Caco-2 (cell line): ENCODE measurements around the gene AQP12A. TPM values are rescaled to one million over a fixed set of nuclear protein-coding genes. Genes with fewer than 3 reads are reported as not detected.

Experiments
- BruUV-seq: library from RNA; stranded (reverse); fragments of 400-500 nt; replicated peaks from 2 replicates; lab custom pipeline; 2021; lab: Mats Ljungman, UMichigan
- CTCF ChIA-PET: fragments of 300-600 bp; sonication (Branson Sonifier 250); formaldehyde crosslinking; loops from one replicate; lab custom pipeline; 2022; ENCODE audit warnings: antibody characterized with exemption; lab: Charles Lee
- POLR2A ChIA-PET: fragments of 300-600 bp; sonication (Branson Sonifier 250); formaldehyde crosslinking; loops from one replicate; lab custom pipeline; 2022; ENCODE audit warnings: antibody characterized with exemption; lab: Charles Lee
- DNase-seq, 2 experiments: peaks; one replicate each; pipeline versions ENCODE4 v3.0.0 to v3.0.0-alpha.2; 2020 to 2022
- H3K27me3 ChIP-seq: replicated peaks from 2 replicates; pipeline ENCODE4 v1.6.0; 2011; ENCODE audit warnings: low read length; ENCODE audit not compliant: control insufficient read depth, insufficient read depth
- H3K36me3 ChIP-seq: 2 replicates; pipeline ENCODE4 v1.5.1; 2011; ENCODE audit warnings: low read length; ENCODE audit not compliant: control insufficient read depth, insufficient read depth
- H3K4me1 ChIP-seq: fragments of 250-450 bp; sonication (Bioruptor Pico); 2 replicates; pipeline ENCODE4 v1.5.1; 2020; ENCODE audit warnings: mild to moderate bottlenecking
- H3K4me3 ChIP-seq: 2 replicates; pipeline ENCODE4 v1.5.1; 2011; ENCODE audit warnings: low read depth, mild to moderate bottlenecking, control low read depth, low read length
- H3K9me3 ChIP-seq: fragments of 250-450 bp; sonication (Bioruptor Pico); 2 replicates; pipeline ENCODE4 v1.5.1; 2020; ENCODE audit warnings: mild to moderate bottlenecking, moderate library complexity
- H3K27ac Mint-ChIP-seq: one replicate; pipeline ENCODE4 v1.8.0; 2022; ENCODE audit warnings: mixed read lengths; ENCODE audit not compliant: unreplicated experiment
- H3K27me3 Mint-ChIP-seq: one replicate; pipeline ENCODE4 v1.8.0; 2022; ENCODE audit warnings: mixed read lengths; ENCODE audit not compliant: insufficient read depth, unreplicated experiment
- H3K36me3 Mint-ChIP-seq: one replicate; pipeline ENCODE4 v1.8.0; 2022; ENCODE audit warnings: mild to moderate bottlenecking, mixed read lengths; ENCODE audit not compliant: insufficient read depth, unreplicated experiment
- H3K4me1 Mint-ChIP-seq: one replicate; pipeline ENCODE4 v1.8.0; 2022; ENCODE audit warnings: low read depth, mixed read lengths; ENCODE audit not compliant: unreplicated experiment
- H3K4me3 Mint-ChIP-seq: one replicate; pipeline ENCODE4 v1.8.0; 2022; ENCODE audit warnings: mild to moderate bottlenecking, moderate library complexity, mixed read lengths; ENCODE audit not compliant: unreplicated experiment
- H3K9me3 Mint-ChIP-seq: one replicate; pipeline ENCODE4 v1.8.0; 2022; ENCODE audit warnings: mixed read lengths; ENCODE audit not compliant: unreplicated experiment
- intact Hi-C: fragments of 100-400 bp; cut with micrococcal nuclease; formaldehyde crosslinking; loops from one replicate; pipeline ENCODE4 v1.10.0; 2022; ENCODE audit not compliant: unreplicated experiment
- total RNA-seq: library from RNA; stranded (reverse); gene quantifications from 2 replicates; pipeline ENCODE4 v1.2.3, GENCODE V29; 2022
- TF ChIP-seq, protein P1 (sequence below), 2 experiments: fragments of 200-600 bp in 1 of 2; IDR thresholded peaks; 1 replicate in 1 of 2; 2 replicates in 1 of 2; pipeline versions ENCODE4 v1.5.1 to v1.8.0; 2011 to 2022; ENCODE audit warnings: antibody characterized with exemption in 1 of 2, control low read depth in 1 of 2, inconsistent platforms in 1 of 2, low read depth in 1 of 2, low read length in 1 of 2, mild to moderate bottlenecking in 1 of 2, moderate library complexity in 1 of 2; ENCODE audit not compliant: insufficient read depth in 1 of 2, severe bottlenecking in 1 of 2, unreplicated experiment in 1 of 2

AQP12A gene
- total RNA-seq, 1 experiment from 2014 or later: not detected

DNA sequence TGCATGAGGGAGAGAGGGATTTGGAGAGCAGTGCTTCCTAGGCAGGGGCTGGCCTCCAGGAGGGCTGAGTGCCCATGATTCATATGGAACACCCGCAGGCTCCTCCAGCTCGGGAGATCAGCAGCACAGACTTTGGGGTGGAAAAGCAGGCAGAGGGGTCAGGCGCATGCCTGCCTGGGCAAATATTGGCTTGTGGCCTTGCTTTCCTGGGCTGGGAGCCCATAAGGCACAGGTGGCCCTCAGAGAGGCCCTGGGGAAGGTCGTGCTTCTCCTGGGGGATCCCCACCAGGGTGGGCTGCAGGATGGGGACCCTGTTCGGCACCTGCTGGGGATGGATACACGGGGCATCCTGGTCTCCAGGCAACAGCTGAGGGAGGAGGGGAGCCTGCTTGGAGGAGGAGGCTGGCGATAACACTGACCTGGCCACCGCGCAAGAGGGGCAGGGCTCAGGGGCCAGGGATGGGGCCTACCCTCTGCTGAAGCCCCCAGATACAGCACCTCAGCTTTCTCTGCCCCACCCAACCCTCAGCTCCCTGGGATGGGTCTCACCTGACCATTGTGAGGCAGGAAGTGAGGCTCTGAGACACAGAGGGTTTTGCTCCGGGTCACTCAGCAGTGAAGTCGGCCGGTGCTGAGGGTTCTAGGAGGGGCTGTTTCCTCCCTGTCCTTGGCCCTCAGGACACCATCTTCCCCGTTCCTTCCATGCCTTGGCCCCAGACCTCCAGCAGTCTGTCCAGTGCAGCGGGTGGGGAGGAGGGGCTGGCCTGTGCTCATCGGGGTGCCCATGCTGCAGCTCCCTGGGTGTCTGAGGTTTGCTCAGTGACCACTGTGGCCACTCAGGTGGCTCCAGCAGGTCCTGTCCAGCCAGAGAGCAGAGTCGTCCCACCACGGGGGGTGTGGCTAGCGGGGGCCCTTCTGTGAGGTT lies 12.0 kb downstream of the AQP12A start:
- DNase-seq: peak in 1 of 2 experiments; percentile 19
- TF ChIP-seq, protein P1, sequence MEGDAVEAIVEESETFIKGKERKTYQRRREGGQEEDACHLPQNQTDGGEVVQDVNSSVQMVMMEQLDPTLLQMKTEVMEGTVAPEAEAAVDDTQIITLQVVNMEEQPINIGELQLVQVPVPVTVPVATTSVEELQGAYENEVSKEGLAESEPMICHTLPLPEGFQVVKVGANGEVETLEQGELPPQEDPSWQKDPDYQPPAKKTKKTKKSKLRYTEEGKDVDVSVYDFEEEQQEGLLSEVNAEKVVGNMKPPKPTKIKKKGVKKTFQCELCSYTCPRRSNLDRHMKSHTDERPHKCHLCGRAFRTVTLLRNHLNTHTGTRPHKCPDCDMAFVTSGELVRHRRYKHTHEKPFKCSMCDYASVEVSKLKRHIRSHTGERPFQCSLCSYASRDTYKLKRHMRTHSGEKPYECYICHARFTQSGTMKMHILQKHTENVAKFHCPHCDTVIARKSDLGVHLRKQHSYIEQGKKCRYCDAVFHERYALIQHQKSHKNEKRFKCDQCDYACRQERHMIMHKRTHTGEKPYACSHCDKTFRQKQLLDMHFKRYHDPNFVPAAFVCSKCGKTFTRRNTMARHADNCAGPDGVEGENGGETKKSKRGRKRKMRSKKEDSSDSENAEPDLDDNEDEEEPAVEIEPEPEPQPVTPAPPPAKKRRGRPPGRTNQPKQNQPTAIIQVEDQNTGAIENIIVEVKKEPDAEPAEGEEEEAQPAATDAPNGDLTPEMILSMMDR (IDR thresholded peaks at IDR 0.05; ENCODE audit: insufficient read depth in 1 of 2, low read depth in 1 of 2, low read length in 1 of 2, severe bottlenecking in 1 of 2, unreplicated experiment in 1 of 2): no peak
- Mint-ChIP-seq H3K4me3 (no peak overlapping the region), H3K9me3 (no peaks in the 10 kb centered on the region), H3K36me3 (no peaks in the 10 kb centered on the region), H3K27ac (no peak overlapping the region), H3K27me3 (peaks cover 9% of the 10 kb centered on the region), H3K4me1 (no peaks in the 10 kb centered on the region)
- CTCF ChIA-PET: no interaction called here
- no TSS peak for BruUV-seq
- H3K9me3 ChIP-seq: no peaks in the 10 kb centered on the region
- H3K4me3 ChIP-seq: no peak overlapping the region
- no peaks in the 10 kb centered on the region for H3K36me3 ChIP-seq
- POLR2A ChIA-PET: no interaction called here
- H3K27me3 ChIP-seq: no peaks in the 10 kb centered on the region; the same call in 1 of the 2 replicates
- no peaks in the 10 kb centered on the region for H3K4me1 ChIP-seq
- intact Hi-C loops: loop anchor here (10.0 kb wide), 1 partner anchor 59 kb away; no protein-coding TSS in a partner anchor

DNA sequence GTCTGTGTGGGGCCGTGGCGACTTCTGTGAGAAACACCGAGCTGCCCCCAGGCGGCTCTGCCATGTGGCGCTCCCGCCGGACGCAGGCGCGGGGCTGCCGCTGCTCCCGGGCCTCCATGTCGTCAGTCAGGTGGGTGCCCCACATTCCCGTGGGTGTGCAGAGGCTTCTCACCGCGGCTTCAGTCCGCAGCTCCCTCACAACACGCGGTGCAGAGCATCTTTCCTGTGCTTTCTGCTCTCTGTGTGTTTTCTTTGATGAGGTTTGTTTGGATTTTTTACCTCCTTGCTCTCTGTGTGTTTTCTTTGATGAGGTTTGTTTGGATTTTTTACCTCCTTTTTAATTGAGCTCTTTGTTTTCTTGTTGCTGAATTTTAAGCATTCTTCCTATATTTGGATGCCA lies 13.0 kb downstream of the AQP12A start:
- BruUV-seq: no TSS peak
- Histone ChIP-seq H3K27me3 (no peaks in the 10 kb centered on the region; the same call in 1 of the 2 replicates), H3K4me1 (no peaks in the 10 kb centered on the region), H3K9me3 (no peaks in the 10 kb centered on the region), H3K4me3 (no peak overlapping the region), H3K36me3 (no peaks in the 10 kb centered on the region)
- intact Hi-C loops: loop anchor here (10.0 kb wide), 1 partner anchor 60 kb away; no protein-coding TSS in a partner anchor
- Mint-ChIP-seq H3K36me3 (no peaks in the 10 kb centered on the region), H3K4me1 (no peaks in the 10 kb centered on the region), H3K4me3 (no peak overlapping the region), H3K9me3 (no peaks in the 10 kb centered on the region), H3K27me3 (peaks cover 9% of the 10 kb centered on the region), H3K27ac (no peak overlapping the region)
- ChIA-PET POLR2A (no interaction called here), CTCF (no interaction called here)
- TF ChIP-seq, protein P1 (IDR thresholded peaks at IDR 0.05; ENCODE audit: insufficient read depth in 1 of 2, low read depth in 1 of 2, low read length in 1 of 2, severe bottlenecking in 1 of 2, unreplicated experiment in 1 of 2): no peak
- DNase-seq: no peak

DNA sequence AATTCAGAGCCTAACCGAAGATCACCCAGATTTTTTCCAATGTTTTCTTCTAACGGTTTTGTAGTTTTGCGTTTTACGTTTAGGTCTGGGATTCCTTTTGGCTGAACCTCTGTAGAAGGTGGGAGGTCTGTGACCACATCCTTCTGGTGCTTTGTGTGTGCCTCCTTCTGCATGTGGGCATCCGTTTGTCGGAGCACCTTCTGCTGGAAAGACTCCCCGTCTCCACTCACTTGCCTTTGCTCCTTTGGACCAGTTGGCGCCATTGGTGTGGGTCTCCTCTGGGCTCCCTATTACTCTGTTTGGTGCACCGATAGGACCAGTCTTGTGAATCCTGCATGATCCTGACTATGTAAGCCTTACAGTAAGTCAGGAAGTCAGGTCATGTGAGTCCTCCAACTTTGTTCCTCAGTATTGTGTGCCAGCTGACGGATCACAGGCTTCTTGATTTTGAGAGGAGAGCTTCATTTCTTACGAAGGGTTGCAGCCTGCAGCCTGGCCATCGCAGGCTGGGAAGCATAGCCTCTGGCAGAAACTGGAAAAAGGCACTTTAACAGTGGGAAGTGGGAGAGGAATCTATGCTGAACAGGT lies 13.6 kb downstream of the AQP12A start:
- no peak for DNase-seq
- no peaks in the 10 kb centered on the region for H3K4me1 Mint-ChIP-seq
- Histone ChIP-seq H3K4me1 (no peaks in the 10 kb centered on the region), H3K9me3 (no peaks in the 10 kb centered on the region), H3K27me3 (no peaks in the 10 kb centered on the region; the same call in 1 of the 2 replicates), H3K36me3 (no peaks in the 10 kb centered on the region), H3K4me3 (no peak overlapping the region)
- H3K9me3 Mint-ChIP-seq: no peaks in the 10 kb centered on the region
- POLR2A ChIA-PET: no interaction called here
- H3K36me3 Mint-ChIP-seq: no peaks in the 10 kb centered on the region
- H3K27me3 Mint-ChIP-seq: peaks cover 9% of the 10 kb centered on the region
- TF ChIP-seq, protein P1 (IDR thresholded peaks at IDR 0.05; ENCODE audit: insufficient read depth in 1 of 2, low read depth in 1 of 2, low read length in 1 of 2, severe bottlenecking in 1 of 2, unreplicated experiment in 1 of 2): no peak
- BruUV-seq: no TSS peak
- intact Hi-C loops: loop anchor here (10.0 kb wide), 1 partner anchor 60 kb away; no protein-coding TSS in a partner anchor
- no peak overlapping the region for H3K4me3 Mint-ChIP-seq
- CTCF ChIA-PET: no interaction called here
- no peak overlapping the region for H3K27ac Mint-ChIP-seq
